ENCODE results near the gene VPS35L.

GRCh38 chr16:19677402-19677801 lies 121.9 kb downstream of the VPS35L start:
- no peak for TF ChIP-seq CTCF (IDR thresholded peaks at IDR 0.05)
- TF ChIP-seq EP300 (IDR thresholded peaks at IDR 0.05): no peak

All from tibial nerve (tissue), 4 donors.